ENCODE results near the gene TRMU. TPM values are rescaled to one million over a fixed set of nuclear protein-coding genes. Genes with fewer than 3 reads are reported as not detected.

The TRMU gene
- total and polyA plus RNA-seq, 2 of the 8 experiments (the other 6 are each of a cell fraction or from before 2014, with no cell fraction given): 43.4 to 70.6 TPM

GRCh38 chr22:46353483-46354105 is 18.1 kb downstream of the TRMU start (continued):
- TF ChIP-seq MAFK (IDR thresholded peaks at IDR 0.05; ENCODE audit: low read depth, low read length): no peak
